ENCODE results near the gene CRLF1.

Gene CRLF1

DNA sequence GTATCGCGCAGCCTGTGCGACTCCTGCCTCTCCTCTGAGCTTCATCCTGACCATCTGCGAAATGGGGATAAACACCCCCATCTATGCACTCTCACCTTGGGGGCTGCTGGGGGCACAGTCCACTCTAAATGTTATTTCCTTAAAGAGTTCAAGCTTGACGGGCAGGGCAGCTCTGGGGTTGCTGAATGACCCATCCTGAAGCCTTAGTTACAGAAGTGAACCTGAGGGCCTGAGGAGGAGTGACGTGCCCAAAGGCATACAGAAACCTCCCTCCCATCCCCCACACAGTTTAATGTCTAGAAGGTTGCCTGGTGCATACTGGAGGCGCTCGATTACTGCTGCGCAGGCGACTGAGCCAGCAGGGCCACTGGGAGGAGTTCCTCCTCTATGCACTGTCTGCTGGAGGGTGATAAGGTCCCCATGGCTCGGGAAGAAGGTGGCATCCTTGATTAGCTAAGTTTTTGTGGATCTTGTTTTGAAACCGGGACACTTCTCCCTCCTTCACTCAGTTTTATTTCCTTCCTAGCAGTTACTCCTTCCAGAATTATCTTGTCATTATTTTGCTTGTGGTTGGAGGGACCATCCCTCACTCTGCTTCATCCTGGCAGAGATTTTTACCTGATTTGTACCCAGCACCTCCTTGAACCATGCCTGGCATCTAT is 62.7 kb downstream of the CRLF1 start:
- DNase-seq: no peak
